ENCODE data around the gene NAALADL1. TPM values are rescaled to one million over a fixed set of nuclear protein-coding genes. Genes with fewer than 3 reads are reported as not detected.

The NAALADL1 gene
- total RNA-seq, 2 donors from 2014 or later: 2.2 to 4.5 TPM

GRCh38 chr11:65086809-65087208 lies 28.5 kb upstream of the NAALADL1 start:
- no peak overlapping the region for H3K4me3 Mint-ChIP-seq
- no peak for DNase-seq
- no peaks in the 10 kb centered on the region for H3K9me3 Mint-ChIP-seq
- H3K9ac ChIP-seq (ENCODE audit: extremely low read depth, low read length, poor library complexity, severe bottlenecking): no peak overlapping the region
- H3K27ac ChIP-seq (ENCODE audit: low read depth, low read length): no peak overlapping the region
- no peaks in the 10 kb centered on the region for H3K27me3 ChIP-seq (ENCODE audit: control insufficient read depth, insufficient read depth, low read length, poor library complexity, severe bottlenecking)
- TF ChIP-seq CTCF (conservative IDR thresholded peaks at IDR 0.05): no peak
- no peak overlapping the region for H3K27ac Mint-ChIP-seq
- H3K36me3 Mint-ChIP-seq (ENCODE audit: low read depth): peaks cover 41% of the 10 kb centered on the region
- no peaks in the 10 kb centered on the region for H3K4me1 ChIP-seq (ENCODE audit: control insufficient read depth, insufficient read depth, low read length)
- peaks cover 39% of the 10 kb centered on the region for H3K36me3 ChIP-seq (ENCODE audit: control insufficient read depth, insufficient read depth, low read length)
- no peak overlapping the region for H3K4me3 ChIP-seq (ENCODE audit: low read length)
- 92 to 100% methylated on average over 1 to 9 of the region's 9 CpGs for WGBS, 2 experiments (ENCODE audit: insufficient coverage in 1 of 2, insufficient read length in 1 of 2)
- no peaks in the 10 kb centered on the region for H3K27me3 Mint-ChIP-seq (ENCODE audit: insufficient read depth)
- peaks cover 6% of the 10 kb centered on the region for H3K4me1 Mint-ChIP-seq
- H3K9me3 ChIP-seq (ENCODE audit: control insufficient read depth, low read length): no peaks in the 10 kb centered on the region

DNA sequence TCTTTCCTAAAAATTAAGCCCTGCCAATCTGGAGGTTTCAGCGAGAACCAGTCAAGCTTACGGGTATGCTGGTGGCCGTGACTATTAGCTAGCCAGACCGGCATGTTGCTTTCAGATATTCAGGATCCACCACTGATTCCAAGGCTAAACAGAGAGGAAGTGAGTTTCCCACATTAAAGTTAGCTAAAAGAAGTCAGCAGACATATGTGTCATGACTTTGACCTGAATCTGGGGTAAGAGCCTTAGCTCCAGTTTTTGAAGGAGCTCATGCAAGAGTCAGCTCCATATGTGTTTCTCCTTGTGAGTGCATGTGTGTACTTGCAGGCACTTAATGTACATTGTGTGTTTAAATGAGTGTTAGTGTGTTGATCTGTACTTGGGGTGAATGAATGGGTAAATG lies 27.1 kb upstream of the NAALADL1 start:
- DNase-seq: no peak
- no peaks in the 10 kb centered on the region for H3K4me1 ChIP-seq (ENCODE audit: control insufficient read depth, insufficient read depth, low read length)
- peak overlapping the region; percentile 99 for H3K4me3 ChIP-seq (ENCODE audit: low read length)
- no peak overlapping the region for H3K9ac ChIP-seq (ENCODE audit: extremely low read depth, low read length, poor library complexity, severe bottlenecking)
- Mint-ChIP-seq H3K27ac (no peak overlapping the region), H3K4me3 (peak overlapping the region; percentile 91), H3K4me1 (peaks cover 6% of the 10 kb centered on the region), H3K27me3 (ENCODE audit: insufficient read depth) (no peaks in the 10 kb centered on the region), H3K36me3 (ENCODE audit: low read depth) (peaks cover 47% of the 10 kb centered on the region), H3K9me3 (no peaks in the 10 kb centered on the region)
- H3K9me3 ChIP-seq (ENCODE audit: control insufficient read depth, low read length): no peaks in the 10 kb centered on the region
- no peak for TF ChIP-seq CTCF (conservative IDR thresholded peaks at IDR 0.05)
- 90 to 100% methylated on average over 4 of the region's 4 CpGs for WGBS, 2 experiments (ENCODE audit: insufficient coverage in 1 of 2, insufficient read length in 1 of 2)
- peaks cover 50% of the 10 kb centered on the region for H3K36me3 ChIP-seq (ENCODE audit: control insufficient read depth, insufficient read depth, low read length)
- no peak overlapping the region for H3K27ac ChIP-seq (ENCODE audit: low read depth, low read length)
- H3K27me3 ChIP-seq (ENCODE audit: control insufficient read depth, insufficient read depth, low read length, poor library complexity, severe bottlenecking): no peaks in the 10 kb centered on the region

DNA sequence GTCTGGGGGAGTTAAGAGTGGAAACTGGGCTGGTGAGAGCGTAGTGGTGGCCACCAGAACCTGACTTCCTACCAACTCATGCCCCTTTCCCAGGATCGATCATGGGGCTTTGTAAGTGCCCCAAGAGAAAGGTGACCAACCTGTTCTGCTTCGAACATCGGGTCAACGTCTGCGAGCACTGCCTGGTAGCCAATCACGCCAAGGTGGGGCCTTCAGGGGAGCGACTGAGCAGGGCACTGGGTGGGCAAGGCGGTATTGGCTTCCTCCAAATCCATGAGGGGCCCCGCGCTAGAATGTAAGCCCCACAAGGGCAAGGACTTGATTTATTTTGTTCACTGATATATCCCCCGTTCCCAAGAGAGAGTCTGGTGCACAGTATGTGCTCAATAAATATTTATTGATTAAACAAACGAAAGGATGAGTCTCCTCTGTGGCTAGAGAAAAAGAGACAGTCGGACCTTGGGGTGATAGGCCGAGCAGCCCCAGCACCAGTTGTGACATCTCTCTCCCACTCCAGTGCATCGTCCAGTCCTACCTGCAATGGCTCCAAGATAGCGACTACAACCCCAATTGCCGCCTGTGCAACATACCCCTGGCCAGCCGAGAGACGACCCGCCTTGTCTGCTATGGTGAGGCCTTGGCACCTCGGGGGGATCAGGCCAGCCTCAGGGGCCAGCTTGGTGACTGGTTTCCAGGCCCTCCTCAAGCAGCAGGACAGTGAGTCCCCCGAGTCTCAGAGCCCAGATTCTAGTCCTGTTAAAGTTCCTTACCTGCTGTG lies 26.4 kb upstream of the NAALADL1 start:
- DNase-seq: no peak
- Mint-ChIP-seq H3K27me3 (ENCODE audit: insufficient read depth) (no peaks in the 10 kb centered on the region), H3K4me3 (peak overlapping the region; percentile 91), H3K27ac (peak overlapping the region; percentile 98), H3K4me1 (peaks cover 6% of the 10 kb centered on the region), H3K9me3 (no peaks in the 10 kb centered on the region), H3K36me3 (ENCODE audit: low read depth) (peaks cover 49% of the 10 kb centered on the region)
- no peaks in the 10 kb centered on the region for H3K27me3 ChIP-seq (ENCODE audit: control insufficient read depth, insufficient read depth, low read length, poor library complexity, severe bottlenecking)
- no peaks in the 10 kb centered on the region for H3K9me3 ChIP-seq (ENCODE audit: control insufficient read depth, low read length)
- H3K4me1 ChIP-seq (ENCODE audit: control insufficient read depth, insufficient read depth, low read length): no peaks in the 10 kb centered on the region
- no peak for TF ChIP-seq CTCF (conservative IDR thresholded peaks at IDR 0.05)
- peak overlapping the region; percentile 89 for H3K9ac ChIP-seq (ENCODE audit: extremely low read depth, low read length, poor library complexity, severe bottlenecking)
- H3K4me3 ChIP-seq (ENCODE audit: low read length): peak overlapping the region; percentile 99
- H3K27ac ChIP-seq (ENCODE audit: low read depth, low read length): no peak overlapping the region
- peaks cover 54% of the 10 kb centered on the region for H3K36me3 ChIP-seq (ENCODE audit: control insufficient read depth, insufficient read depth, low read length)
- WGBS, 2 experiments (ENCODE audit: insufficient coverage in 1 of 2, insufficient read length in 1 of 2): 56 to 60% methylated on average over 19 to 23 of the region's 23 CpGs

Data from endodermal cell (in vitro differentiated cells).